Gastroesophageal sphincter (tissue), 4 donors: ENCODE results near the gene TOMM40. TPM values are rescaled to one million over a fixed set of nuclear protein-coding genes. Genes with fewer than 3 reads are reported as not detected.
A peak's percentile ranks its signal among the peaks of the same experiment; 100 is the strongest.

Experiments
- ATAC-seq: fragments of 150-250 bp; one replicate; pipeline ENCODE4 v1.9.1; 2016; ENCODE audit warnings: mild to moderate bottlenecking, moderate library complexity
- H3K27ac ChIP-seq, 4 donors: fragments of 200-600 bp; sonication (generic) in 3 of 4; 1 replicate in 3 of 4; 2 replicates in 1 of 4; pipeline ENCODE4 v1.5.1; 2016 to 2019
- H3K27me3 ChIP-seq: fragments of 200-600 bp; sonication (generic); one replicate; pipeline ENCODE4 v1.5.1; 2019
- H3K36me3 ChIP-seq, 2 donors: fragments of 200-600 bp; sonication (generic); one replicate each; pipeline ENCODE4 v1.5.1; 2019; ENCODE audit warnings: control low read depth in 1 of 2
- H3K4me1 ChIP-seq, 3 donors: fragments of 200-600 bp; sonication (generic); 1 replicate in 2 of 3; 2 replicates in 1 of 3; pipeline ENCODE4 v1.5.1; 2016 to 2019; ENCODE audit warnings: control low read depth in 2 of 3
- H3K4me3 ChIP-seq, 2 donors: fragments of 200-600 bp; sonication (generic); one replicate each; pipeline ENCODE4 v1.5.1; 2019; ENCODE audit warnings: mild to moderate bottlenecking in 1 of 2, moderate library complexity in 1 of 2
- H3K9me3 ChIP-seq, 3 donors: fragments of 200-600 bp; sonication (generic); one replicate each; pipeline ENCODE4 v1.5.1; 2017 to 2019; ENCODE audit warnings: control low read depth in 2 of 3
- EP300 ChIP-seq: sonication (generic); formaldehyde crosslinking; IDR thresholded peaks from one replicate; pipeline ENCODE4 v1.6.1; 2017; ENCODE audit warnings: antibody characterized with exemption, mild to moderate bottlenecking
- POLR2A ChIP-seq, 2 donors: fragments of 450-650 bp; IDR thresholded peaks; one replicate each; pipeline ENCODE4 v1.6.1; 2017; ENCODE audit warnings: antibody characterized with exemption in 2 of 2, mild to moderate bottlenecking in 2 of 2, moderate library complexity in 1 of 2
- POLR2AphosphoS5 ChIP-seq: sonication (generic); formaldehyde crosslinking; IDR thresholded peaks from one replicate; pipeline ENCODE4 v1.6.1; 2017; ENCODE audit warnings: antibody characterized with exemption
- WGBS, 2 donors: methylation state at CpG; one replicate each; pipeline ENCODE4 v1.1.5; 2018; ENCODE audit warnings: low coverage in 1 of 2; 5-methylcytosine and 5-hydroxymethylcytosine counted together
- total RNA-seq, 4 donors: library from RNA; depleted of rRNA; stranded (reverse); fragments of >200 nt; gene quantifications; one replicate each; pipeline ENCODE4 v1.1.0, GENCODE V29; 2016
- TF ChIP-seq, protein P1 (sequence below), 4 experiments: fragments of 200-600 bp in 2 of 4; fragments of 450-650 bp in 2 of 4; sonication (generic) in 1 of 4; IDR thresholded peaks; one replicate each; pipeline ENCODE4 v1.5.1; 2017 to 2019; ENCODE audit warnings: antibody characterized with exemption in 4 of 4, mild to moderate bottlenecking in 2 of 4, moderate library complexity in 2 of 4

Gene TOMM40
- total RNA-seq, 4 donors from 2014 or later: 30.7 to 41.2 (median 33.7) TPM

DNA sequence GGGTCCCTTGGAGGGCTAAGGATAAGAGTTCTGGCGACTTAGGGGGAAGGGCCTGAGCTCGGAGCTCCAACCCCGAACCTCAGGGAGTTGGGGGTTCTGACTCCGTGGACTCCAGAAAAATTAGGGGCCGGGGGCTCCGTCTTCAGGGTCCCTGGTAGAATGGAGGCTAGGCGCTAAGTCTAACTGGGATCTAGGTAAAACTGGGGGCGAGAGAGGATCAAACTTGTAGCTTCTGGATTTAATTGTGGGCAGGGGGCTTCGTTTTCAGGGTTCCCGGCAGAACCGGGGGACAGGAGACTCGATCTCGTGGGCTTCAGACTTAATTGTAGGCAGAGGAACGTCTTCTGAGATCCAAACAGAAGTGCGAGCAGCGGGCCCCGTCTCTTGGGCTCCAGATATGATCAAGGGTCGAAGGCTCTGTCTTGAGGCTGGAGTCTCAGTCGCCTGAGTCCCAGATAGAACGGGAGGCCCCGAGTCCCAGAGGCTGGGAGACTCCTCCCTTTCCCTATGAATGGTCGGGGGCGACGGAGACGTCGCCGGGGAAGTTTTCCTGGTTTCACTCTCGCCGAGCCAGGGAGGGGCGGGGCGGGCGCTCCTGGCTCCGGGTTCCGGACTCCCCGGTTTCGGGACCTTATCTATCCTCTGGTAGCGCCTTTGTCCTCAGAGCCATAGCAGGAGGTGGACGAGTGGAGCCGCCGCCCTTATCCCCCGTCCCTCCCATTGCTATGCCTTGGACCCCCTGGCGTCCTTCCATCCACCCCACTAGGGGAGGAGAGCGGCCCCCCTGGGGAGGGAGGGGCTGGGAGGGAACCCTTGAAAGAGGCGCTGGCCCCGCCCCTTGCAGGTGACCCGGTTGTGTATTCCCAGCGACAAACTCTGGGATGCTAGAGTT is 43.7 kb upstream of the TOMM40 start:
- 0% methylated on average over 3 to 6 of the region's 47 CpGs for WGBS, 2 donors
- Histone ChIP-seq H3K4me1 (peaks cover 0 to 51% (median 15%) of the 10 kb centered on the region in 3 donors), H3K27me3 (no peaks in the 10 kb centered on the region), H3K4me3 (peak overlapping the region; percentile 94 to 99), H3K9me3 (no peaks in the 10 kb centered on the region), H3K36me3 (peaks cover 0 to 4% of the 10 kb centered on the region in 2 donors), H3K27ac (peak overlapping the region; percentile 93 to 96 (median 96))
- TF ChIP-seq EP300 (no peak), POLR2AphosphoS5 (peak; percentile 8), POLR2A (IDR thresholded peaks at IDR 0.05) (peak; percentile 22 to 47)
- peak; percentile 20 for ATAC-seq

DNA sequence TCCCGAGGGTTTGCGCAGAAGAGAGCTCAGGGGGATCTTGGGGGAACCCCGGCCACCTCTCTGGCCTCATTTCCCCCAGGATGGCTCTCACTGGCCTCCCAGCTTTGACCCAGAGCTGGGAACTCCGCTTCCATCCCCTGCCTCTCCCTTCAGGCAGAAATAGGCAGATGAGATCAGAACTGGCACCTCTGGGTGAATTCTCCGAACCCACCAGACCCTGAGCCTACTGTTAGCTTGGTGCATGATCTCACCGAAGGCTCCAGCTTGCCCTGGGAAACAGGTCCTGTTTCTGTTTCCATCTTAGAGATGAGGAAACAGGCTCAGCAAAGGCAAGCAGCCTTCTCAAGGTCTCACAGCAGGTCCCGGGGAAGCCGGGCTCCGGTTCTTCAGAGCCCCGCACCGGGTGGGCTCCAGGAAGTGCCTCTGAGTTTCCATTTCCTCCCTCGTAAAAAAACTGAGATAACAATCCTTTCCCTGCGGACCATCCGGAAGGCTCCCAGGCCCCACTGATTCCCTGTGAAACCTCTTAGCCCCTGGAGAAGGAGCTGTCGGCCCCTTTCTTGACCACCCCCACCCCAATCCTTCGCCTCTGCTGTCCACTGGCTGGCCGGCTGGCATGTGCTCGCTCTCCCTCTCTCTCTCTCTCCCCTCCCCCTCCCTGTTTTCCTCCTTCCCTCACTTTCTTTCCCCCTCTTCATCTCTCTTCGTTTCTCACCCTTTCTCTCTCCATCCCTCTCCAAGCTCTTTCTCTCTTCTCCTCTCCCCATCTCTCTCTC is 42.8 kb upstream of the TOMM40 start:
- ATAC-seq: no peak
- Histone ChIP-seq H3K36me3 (peaks cover 0 to 9% of the 10 kb centered on the region in 2 donors), H3K27ac (peak overlapping the region; percentile 93 to 96 (median 96)), H3K9me3 (no peaks in the 10 kb centered on the region), H3K27me3 (no peaks in the 10 kb centered on the region), H3K4me3 (peak overlapping the region; percentile 94 to 99), H3K4me1 (peaks cover 0 to 51% (median 15%) of the 10 kb centered on the region in 3 donors)
- TF ChIP-seq EP300 (no peak), POLR2A (IDR thresholded peaks at IDR 0.05) (no peak), POLR2AphosphoS5 (no peak)
- TF ChIP-seq, protein P1, sequence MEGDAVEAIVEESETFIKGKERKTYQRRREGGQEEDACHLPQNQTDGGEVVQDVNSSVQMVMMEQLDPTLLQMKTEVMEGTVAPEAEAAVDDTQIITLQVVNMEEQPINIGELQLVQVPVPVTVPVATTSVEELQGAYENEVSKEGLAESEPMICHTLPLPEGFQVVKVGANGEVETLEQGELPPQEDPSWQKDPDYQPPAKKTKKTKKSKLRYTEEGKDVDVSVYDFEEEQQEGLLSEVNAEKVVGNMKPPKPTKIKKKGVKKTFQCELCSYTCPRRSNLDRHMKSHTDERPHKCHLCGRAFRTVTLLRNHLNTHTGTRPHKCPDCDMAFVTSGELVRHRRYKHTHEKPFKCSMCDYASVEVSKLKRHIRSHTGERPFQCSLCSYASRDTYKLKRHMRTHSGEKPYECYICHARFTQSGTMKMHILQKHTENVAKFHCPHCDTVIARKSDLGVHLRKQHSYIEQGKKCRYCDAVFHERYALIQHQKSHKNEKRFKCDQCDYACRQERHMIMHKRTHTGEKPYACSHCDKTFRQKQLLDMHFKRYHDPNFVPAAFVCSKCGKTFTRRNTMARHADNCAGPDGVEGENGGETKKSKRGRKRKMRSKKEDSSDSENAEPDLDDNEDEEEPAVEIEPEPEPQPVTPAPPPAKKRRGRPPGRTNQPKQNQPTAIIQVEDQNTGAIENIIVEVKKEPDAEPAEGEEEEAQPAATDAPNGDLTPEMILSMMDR (IDR thresholded peaks at IDR 0.05): no peak
- WGBS, 2 donors: 0 to 2% methylated on average over 3 to 5 of the region's 19 CpGs

DNA sequence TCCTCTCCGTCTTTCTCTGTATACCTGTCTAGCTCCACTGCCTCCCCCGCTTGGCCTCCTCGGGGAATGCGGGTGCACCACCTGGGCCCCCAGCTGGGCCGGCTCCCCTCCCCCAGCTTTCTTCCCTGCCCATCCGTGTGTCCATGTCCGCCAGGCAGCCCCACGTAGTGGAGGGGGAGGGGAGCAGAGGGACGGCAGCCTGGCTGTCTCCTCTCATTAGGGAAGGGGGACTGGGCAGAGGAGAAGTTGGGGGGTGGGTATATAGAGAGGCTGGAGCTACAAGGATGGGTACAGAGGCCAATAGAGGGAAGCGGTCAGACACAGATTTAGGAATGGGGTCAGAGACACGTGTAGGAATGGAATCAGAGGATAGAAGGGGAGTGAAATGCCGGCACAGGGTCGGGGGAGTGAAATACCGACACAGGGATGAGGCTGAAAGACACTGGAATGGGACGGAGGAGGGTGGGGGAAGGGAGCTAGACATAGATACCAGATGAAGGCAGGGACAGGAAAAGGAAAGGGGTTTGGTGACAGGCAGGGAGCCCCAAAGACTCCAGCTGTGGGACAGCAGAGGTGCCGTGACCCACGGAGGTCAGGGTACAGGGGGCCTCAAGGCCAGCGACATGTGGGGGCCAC is 42.1 kb upstream of the TOMM40 start:
- ATAC-seq: no peak
- peaks cover 0 to 51% (median 15%) of the 10 kb centered on the region in 3 donors for H3K4me1 ChIP-seq

DNA sequence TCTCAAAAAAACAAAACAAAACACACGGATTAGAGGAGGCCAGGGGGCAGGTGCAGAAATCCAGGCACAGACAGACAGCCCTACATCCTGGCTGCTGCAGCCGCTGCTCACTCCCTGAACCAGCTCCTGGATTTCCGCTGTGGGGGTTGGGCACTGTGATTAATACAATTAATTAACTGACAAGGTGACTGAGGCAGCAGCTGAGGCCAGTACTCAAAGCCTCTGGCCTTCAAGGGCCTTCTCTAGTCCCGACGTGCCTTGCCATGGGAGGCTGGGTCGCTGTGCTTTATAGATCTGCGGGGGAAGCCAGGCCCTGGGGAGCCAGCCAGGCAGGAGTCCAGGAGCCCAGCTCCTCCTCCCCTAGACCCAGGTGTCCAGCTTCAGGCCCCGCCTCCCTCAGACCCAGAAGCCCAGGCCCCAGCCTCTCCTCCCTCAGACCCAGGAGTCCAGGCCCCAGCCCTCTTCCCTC is 40.4 kb upstream of the TOMM40 start:
- Histone ChIP-seq H3K27me3 (no peaks in the 10 kb centered on the region), H3K9me3 (no peaks in the 10 kb centered on the region), H3K4me3 (no peak overlapping the region), H3K27ac (peak overlapping the region in 2 of 4 donors; percentile 93 to 96), H3K4me1 (peaks cover 0 to 34% (median 10%) of the 10 kb centered on the region in 3 donors), H3K36me3 (peaks cover 0 to 13% of the 10 kb centered on the region in 2 donors)
- WGBS, 2 donors: 47 to 52% methylated on average over 3 to 5 of the region's 8 CpGs
- TF ChIP-seq EP300: no peak
- TF ChIP-seq, protein P1 (IDR thresholded peaks at IDR 0.05): no peak
- no peak for TF ChIP-seq POLR2AphosphoS5
- TF ChIP-seq POLR2A (IDR thresholded peaks at IDR 0.05): no peak
- no peak for ATAC-seq

More for the DNA sequence above, 42.1 kb upstream of the TOMM40 start:
- peak overlapping the region; percentile 93 to 96 (median 96) for H3K27ac ChIP-seq
- H3K36me3 ChIP-seq: peaks cover 0 to 9% of the 10 kb centered on the region in 2 donors
- TF ChIP-seq POLR2A (IDR thresholded peaks at IDR 0.05): no peak
- TF ChIP-seq, protein P1 (IDR thresholded peaks at IDR 0.05): no peak
- no peak for TF ChIP-seq EP300
- TF ChIP-seq POLR2AphosphoS5: no peak
- H3K27me3 ChIP-seq: no peaks in the 10 kb centered on the region
- H3K9me3 ChIP-seq: no peaks in the 10 kb centered on the region
- H3K4me3 ChIP-seq: peak overlapping the region; percentile 94 to 99
- 24 to 27% methylated on average over 4 to 11 of the region's 18 CpGs for WGBS, 2 donors
